HG02623 (cell line): Measurements from ENCODE around the gene WDR1.

ENCODE experiments used
- ATAC-seq: cut with Tn5 transposase; IDR thresholded peaks from one replicate; pipeline ENCODE4 v1.9.1; 2021; ENCODE audit warnings: moderate library complexity; ENCODE audit not compliant: unreplicated experiment

WDR1 gene

DNA sequence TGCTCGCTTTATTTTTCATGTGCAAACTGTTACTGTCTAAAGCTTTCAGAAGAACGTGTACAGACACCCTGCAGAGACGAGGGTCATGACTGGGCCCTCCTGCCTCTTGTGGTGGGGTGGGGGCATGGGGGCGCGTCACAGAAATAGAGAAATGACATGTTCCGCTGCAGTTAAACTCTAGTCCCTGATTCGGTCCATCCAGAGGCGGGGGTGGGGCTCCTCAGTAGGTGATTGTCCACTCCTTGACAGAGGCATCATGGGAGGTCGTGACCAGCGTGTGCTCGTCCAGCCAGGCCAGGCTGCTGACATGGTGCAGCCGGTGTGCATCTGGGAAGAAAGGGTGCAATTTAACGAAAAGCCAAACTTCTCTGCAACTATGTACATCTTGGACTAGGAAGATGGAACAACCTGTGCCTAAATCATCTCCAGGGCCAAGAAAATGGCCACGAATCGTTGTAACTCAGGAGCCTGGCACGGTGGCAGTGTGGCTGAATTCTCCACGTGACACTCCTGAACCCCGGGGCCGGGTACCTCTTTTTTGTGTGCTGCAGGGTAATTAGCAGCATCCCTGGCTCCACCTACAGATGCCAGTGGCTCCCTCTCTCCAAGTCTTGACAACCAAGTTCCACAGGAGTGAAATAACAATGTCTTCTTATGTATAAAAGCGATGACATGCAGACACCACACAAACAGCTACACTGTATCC lies 41.3 kb downstream of the WDR1 start:
- no peak for ATAC-seq

- ATAC-seq: no peak
Observed at GRCh38 chr4:10074767-10075105, 41.9 kb downstream of the WDR1 start.

DNA sequence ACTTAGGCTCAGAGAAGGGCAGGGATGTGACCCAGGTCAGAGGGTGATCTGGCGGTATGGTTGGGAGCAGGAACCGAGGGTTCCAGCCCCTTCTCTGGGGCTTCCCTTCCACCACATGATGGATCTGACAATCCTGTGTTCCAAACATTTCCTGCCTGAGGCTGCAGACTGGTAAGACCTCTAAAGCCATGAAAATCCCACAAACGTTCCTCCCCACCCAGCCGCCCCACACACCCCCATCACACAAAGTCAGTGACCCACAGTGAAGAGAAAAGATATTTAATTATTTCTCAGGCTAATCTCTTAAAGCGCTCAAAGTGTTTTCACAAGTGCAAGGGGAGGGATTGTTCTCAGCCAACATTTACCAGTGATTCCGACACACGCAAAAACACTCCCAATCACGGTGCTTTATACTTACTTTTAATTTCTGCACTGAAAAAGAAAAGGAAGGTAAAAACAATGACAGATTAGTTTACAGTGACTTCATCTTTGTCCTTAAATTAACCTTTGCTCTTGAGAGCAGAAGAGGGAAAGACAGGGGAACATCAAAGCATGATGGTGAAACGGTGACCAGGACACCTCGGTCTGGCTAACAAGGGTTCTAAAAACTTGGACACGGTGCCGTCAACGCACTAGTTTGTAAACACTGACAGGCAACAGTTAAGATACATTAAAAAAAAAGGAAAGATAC lies 42.4 kb downstream of the WDR1 start:
- ATAC-seq: no peak

DNA sequence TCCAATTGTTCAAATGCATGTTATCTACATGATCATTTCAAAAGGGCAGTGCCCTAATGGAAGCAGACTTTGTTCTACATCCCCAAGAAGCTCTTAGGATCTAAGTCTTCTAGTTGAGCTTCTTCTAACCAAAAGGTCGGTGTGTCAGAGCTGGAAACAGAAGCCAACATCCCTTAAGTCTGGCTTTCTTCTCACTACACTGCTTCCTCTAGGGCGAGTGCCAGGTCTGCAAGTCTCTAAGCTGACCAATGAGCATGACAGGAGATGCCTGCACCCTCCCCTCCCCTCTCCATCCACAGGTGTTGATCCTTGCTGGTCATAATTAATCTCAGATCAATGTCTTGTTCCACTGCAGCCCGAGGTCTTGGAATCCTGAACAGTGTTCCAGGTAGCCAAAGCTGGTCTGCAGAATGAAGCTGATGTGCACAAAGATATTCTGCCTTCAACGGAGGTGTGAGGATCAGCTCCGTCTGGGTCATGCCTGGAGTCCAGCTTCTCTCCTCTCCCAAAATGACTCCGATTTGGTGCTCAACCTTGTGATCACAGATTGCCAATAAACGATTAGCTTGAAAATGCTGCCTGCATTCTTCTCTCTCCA lies 44.1 kb downstream of the WDR1 start:
- no peak for ATAC-seq

GRCh38 chr4:10069075-10069642 lies 47.4 kb downstream of the WDR1 start:
- ATAC-seq: no peak

- no peak for ATAC-seq
Observed at GRCh38 chr4:10066670-10067651, 49.6 kb downstream of the WDR1 start.

DNA sequence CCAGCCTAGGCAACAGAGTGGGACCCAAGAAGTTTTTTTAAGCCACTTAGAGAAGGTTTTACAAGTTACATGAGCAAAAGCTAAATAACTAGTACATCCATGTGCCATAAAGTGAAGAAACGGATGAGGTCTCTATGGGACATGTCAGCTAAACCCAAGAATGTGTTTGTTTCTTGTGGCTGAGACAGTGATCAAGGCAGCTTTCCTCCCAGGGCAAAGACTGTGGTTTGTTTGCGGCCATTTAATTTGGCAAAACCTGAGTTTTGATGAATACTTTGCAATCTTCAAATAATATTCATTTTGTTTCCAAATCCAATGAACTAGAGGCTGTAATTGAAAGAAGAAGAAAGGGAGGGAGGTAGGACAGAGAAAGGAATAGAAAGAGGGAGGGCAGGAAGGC lies 50.4 kb downstream of the WDR1 start:
- ATAC-seq: no peak

DNA sequence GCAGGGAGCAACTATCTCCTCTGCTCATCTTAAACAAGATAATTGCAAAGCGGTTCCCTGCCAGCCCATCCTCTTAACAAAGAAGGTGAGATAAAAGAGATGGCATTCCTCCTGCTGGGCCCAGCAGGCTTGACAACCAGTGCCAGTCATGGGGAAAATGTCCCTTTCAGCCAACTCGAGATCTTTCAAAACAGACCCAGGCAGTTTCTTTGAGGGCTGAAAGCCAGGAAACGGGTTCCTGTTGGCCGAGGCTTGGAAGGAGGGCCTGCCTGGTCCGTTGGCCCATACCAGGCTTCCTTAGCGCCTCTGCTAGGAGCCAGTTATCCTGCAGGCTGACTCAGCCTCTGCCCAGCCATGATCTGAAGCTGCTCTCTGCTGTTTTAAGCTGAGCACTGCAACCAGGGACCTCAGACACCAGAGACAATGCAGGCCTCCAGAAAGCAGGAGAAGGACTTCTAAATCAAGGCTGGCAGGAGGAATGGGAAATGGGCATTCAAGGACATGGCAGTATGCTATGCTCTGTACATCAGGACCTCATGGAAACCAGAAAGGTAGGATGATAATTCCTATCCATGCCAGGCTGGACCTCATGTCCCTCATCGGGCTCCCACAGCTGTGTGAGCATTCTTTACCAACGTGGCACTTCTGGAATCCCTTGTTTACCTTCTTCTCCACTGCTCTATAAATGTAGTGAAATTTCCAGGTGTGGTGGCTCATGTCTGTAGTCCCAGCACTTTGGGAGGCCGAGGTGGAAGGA lies 52.9 kb downstream of the WDR1 start:
- ATAC-seq: no peak

DNA sequence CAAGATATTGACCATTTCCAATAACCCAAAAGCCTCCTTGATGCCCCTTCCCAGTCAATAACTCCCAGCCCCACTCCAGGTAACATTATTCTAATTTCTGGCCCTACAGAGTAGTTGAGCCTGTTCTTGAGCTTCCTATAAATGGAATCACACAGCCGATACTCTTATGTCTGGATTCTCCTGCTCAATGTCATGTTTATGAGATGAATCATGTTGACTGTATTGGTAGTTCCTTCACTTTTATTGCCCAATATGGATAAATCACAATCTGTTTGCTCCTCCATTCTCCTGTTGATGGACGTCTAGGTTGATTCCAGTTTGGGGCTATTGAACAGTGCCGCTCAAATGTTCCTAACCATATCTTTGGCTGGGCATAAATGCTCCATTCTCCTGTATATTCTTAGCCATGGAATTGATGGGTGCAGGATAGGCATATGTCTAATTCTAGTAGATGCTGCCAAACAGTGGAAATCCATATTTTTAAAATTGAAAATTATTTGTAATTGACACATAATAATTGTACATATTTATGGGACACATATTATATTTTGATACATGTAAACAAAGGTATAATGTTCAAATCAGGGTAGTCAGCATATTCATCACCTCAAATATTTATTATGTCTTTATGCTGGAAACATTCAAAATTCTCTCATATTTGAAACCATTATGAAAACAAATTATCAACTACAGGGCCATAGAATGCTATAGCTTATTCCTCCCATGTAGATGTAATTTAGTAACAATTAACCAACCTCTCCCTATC lies 54.8 kb downstream of the WDR1 start:
- no peak for ATAC-seq

- no peak for ATAC-seq
Observed at GRCh38 chr4:10058371-10058770, 58.2 kb downstream of the WDR1 start.

- no peak for ATAC-seq
Observed at GRCh38 chr4:10057023-10057395, 59.6 kb downstream of the WDR1 start.

DNA sequence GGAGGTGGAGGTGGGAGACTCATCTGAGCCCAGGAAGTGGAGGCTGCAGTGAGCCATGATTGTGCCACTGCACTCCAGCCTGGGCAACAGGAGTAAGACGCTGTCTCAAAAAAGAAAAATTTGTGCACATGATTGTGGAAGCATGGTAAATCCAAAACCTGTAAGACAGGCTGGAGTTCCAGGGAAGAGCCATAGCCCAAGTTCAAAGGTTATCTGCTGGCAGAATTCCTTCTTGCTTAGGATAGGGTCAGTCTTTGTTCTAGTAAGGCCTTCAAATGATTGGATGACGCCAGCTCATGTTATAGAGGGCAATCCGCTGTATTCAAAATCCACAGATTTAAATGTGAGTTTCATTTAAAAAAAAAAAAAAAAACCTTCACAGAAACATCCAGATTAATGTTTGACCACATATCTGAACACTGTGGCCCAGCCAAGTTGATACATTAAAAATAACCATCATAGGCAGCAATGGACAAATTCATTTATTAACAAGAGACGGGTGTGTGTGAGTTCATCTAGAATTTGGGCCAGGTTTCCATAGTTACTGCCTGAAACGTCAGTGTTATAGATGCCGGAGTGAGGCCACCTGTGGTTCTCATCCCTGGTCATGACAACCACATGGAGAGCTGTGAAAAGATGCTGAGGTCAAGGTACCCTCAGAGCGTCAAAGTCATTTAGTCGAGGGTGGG lies 60.1 kb downstream of the WDR1 start:
- ATAC-seq: no peak

GRCh38 chr4:10055871-10056270 lies 60.7 kb downstream of the WDR1 start:
- no peak for ATAC-seq

DNA sequence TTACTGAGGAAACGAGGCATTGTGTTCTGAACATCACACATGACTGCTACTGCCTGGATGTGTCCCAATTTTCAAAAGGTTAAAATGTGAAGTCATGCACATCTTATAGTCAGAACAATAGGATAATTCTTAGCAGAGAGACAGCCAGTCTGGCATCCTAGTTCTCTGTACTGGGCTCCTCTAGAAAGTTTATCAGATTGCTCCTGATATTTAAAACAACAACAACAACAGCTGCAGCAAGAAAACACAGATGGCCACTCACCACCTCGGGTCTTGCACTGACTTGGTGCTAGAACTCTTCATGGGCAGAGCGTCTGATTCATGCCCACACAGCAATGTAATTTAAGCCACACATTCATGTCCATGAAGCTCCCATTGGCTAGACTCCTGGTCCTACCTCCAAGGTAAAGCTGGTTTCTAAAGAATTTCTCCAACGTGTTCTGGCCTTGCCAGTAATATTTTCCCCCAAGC lies 62.0 kb downstream of the WDR1 start:
- ATAC-seq: no peak

DNA sequence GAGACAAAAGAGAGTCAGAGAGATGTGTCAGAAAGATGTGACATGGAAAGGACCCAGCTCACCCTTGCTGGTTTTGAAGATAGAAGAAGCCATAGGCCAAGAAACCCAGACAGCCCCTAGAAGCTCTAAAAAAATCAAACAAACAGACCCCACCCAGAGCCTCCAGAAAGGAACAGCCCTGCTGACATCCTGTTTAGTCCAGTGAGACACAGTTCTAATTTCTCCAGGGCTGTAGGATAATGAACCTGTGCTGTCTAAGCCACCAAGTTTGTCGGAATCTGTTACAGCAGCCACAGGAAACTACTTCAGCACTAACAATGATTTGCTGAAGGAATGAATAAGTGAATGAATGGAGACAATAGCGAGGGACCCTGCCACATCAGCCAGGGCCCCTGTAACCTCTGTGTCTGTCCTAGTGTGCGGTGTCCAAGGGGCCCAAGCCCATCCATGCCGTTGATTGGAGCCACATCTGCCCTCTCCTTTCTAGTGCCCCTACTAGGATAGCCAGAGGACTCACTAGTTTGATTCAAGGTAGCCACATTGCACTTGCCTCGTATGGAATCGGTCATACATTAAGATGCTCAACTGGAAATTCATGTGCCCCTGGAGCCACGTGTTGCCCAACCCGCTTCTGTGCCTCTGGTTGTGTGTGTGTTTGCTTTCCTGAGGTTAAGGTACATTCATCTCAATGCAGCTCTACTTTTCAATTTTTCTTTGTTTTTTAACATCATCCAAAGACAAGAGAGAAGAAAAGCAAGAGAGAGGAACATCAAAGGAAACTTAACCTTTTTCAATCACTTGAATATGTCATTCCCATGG lies 62.8 kb downstream of the WDR1 start:
- ATAC-seq: no peak

- ATAC-seq: no peak
Observed at GRCh38 chr4:10051517-10052135, 65.0 kb downstream of the WDR1 start.

DNA sequence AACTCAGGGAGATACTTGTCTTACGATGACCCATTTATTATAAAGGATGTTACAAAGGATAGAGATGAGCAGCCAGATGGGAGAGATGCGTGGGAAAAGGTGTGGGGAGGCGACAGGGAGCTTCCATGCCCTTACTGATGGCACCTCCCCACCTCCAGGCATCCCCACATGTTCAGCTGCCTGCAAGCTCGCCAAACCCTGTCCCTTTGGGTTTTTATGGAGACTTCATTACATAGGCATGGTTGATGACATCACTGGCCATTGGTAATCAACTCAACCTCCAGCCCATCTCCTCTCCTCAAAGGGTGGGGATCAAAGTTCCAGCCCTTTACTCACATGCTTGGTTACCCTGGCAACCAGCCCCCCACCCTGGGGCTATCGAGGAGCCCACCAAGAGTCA lies 65.9 kb downstream of the WDR1 start:
- no peak for ATAC-seq

- no peak for ATAC-seq
Observed at GRCh38 chr4:10050261-10050661, 66.3 kb downstream of the WDR1 start.
